Testis (tissue), 3 donors: ENCODE measurements around the gene PAPPA2. TPM values are rescaled to one million over a fixed set of nuclear protein-coding genes. Genes with fewer than 3 reads are reported as not detected.

ENCODE experiments used
- DNase-seq: peaks from one replicate; pipeline ENCODE4 v3.0.0-alpha.2; 2019
- H3K27ac ChIP-seq, 2 donors: fragments of 200-600 bp; sonication (generic); one replicate each; pipeline ENCODE4 v1.5.1; 2019
- H3K27me3 ChIP-seq: fragments of 200-600 bp; sonication (generic); one replicate; pipeline ENCODE4 v1.5.1; 2019
- H3K36me3 ChIP-seq: fragments of 200-600 bp; sonication (generic); one replicate; pipeline ENCODE4 v1.5.1; 2017; ENCODE audit warnings: low read depth; ENCODE audit errors: missing control alignments
- H3K4me1 ChIP-seq: fragments of 200-600 bp; sonication (generic); one replicate; pipeline ENCODE4 v1.5.1; 2019
- H3K4me3 ChIP-seq, 2 donors: fragments of 200-600 bp; sonication (generic); one replicate each; pipeline ENCODE4 v1.5.1; 2017 to 2019
- H3K9me3 ChIP-seq: fragments of 200-600 bp; sonication (generic); one replicate; pipeline ENCODE4 v1.5.1; 2017
- CTCF ChIP-seq, 3 experiments: fragments of 450-650 bp in 2 of 3; fragments of 200-600 bp in 1 of 3; sonication (generic) in 1 of 3; IDR thresholded peaks; one replicate each; pipeline ENCODE4 v1.5.1; 2016 to 2019; ENCODE audit warnings: antibody characterized with exemption in 3 of 3, mild to moderate bottlenecking in 2 of 3, moderate library complexity in 1 of 3
- POLR2A ChIP-seq: fragments of 450-650 bp; IDR thresholded peaks from one replicate; pipeline ENCODE4 v1.6.1; 2017; ENCODE audit warnings: antibody characterized with exemption, mild to moderate bottlenecking, moderate library complexity
- WGBS, 2 donors: methylation state at CpG; one replicate each; pipeline ENCODE4 v1.1.5; 2018; 5-methylcytosine and 5-hydroxymethylcytosine counted together
- intact Hi-C: fragments of 100-400 bp; cut with DNase I; formaldehyde crosslinking; loops from one replicate; pipeline ENCODE4 v1.15.1; 2023; ENCODE audit warnings: low total_unique reads
- polyA plus RNA-seq: library from polyadenylated mRNA; stranded (reverse); fragments of 350-450 nt; fragmentation: Illumina TruSeq; extraction: RNeasy Lipid Tissue Mini Kit (QIAGEN cat#74804); gene quantifications from one replicate; pipeline ENCODE4 v1.2.3, GENCODE V29; 2014; ENCODE audit warnings: low read depth, low replicate concordance; ENCODE audit not compliant: insufficient read depth
- total RNA-seq, 2 donors: library from RNA; depleted of rRNA; stranded (reverse); fragments of >200 nt; gene quantifications; one replicate each; pipeline ENCODE4 v1.2.3, GENCODE V29; 2016

The PAPPA2 gene
- total and polyA plus RNA-seq, 3 donors from 2014 or later: 0.80 to 2.2 (median 2.2) TPM

GRCh38 chr1:176785791-176786190 lies 322.8 kb downstream of the PAPPA2 start:
- Histone ChIP-seq H3K9me3 (no peaks in the 10 kb centered on the region), H3K36me3 (no peaks in the 10 kb centered on the region), H3K27me3 (no peaks in the 10 kb centered on the region), H3K4me1 (no peaks in the 10 kb centered on the region), H3K27ac (no peak overlapping the region), H3K4me3 (no peak overlapping the region)
- no peak for DNase-seq
- intact Hi-C loops: no loop called here
- 35 to 36% methylated on average over 5 of the region's 5 CpGs for WGBS, 2 donors
- TF ChIP-seq CTCF (IDR thresholded peaks at IDR 0.05): no peak
- TF ChIP-seq POLR2A: no peak

GRCh38 chr1:176786274-176786673 lies 323.3 kb downstream of the PAPPA2 start:
- H3K9me3 ChIP-seq: no peaks in the 10 kb centered on the region
- no peaks in the 10 kb centered on the region for H3K4me1 ChIP-seq
- H3K27me3 ChIP-seq: no peaks in the 10 kb centered on the region
- no peak for TF ChIP-seq POLR2A
- TF ChIP-seq CTCF (IDR thresholded peaks at IDR 0.05): no peak
- H3K36me3 ChIP-seq: no peaks in the 10 kb centered on the region
- intact Hi-C loops: no loop called here
- no peak overlapping the region for H3K4me3 ChIP-seq
- H3K27ac ChIP-seq: no peak overlapping the region
- no peak for DNase-seq
- 40 to 41% methylated on average over 4 of the region's 4 CpGs for WGBS, 2 donors

- intact Hi-C loops: no loop called here
- H3K4me1 ChIP-seq: no peaks in the 10 kb centered on the region
- no peak overlapping the region for H3K4me3 ChIP-seq
- DNase-seq: no peak
- H3K27me3 ChIP-seq: no peaks in the 10 kb centered on the region
- TF ChIP-seq CTCF (IDR thresholded peaks at IDR 0.05) (no peak), POLR2A (no peak)
- no peaks in the 10 kb centered on the region for H3K36me3 ChIP-seq
- 63 to 67% methylated on average over 1 of the region's 1 CpG for WGBS, 2 donors
- H3K9me3 ChIP-seq: no peaks in the 10 kb centered on the region
- H3K27ac ChIP-seq: no peak overlapping the region
These were observed 326.7 kb downstream of the PAPPA2 start for GRCh38 chr1:176789571-176790090.

GRCh38 chr1:176790786-176791185 lies 327.8 kb downstream of the PAPPA2 start:
- TF ChIP-seq CTCF (IDR thresholded peaks at IDR 0.05) (no peak), POLR2A (no peak)
- no peaks in the 10 kb centered on the region for H3K4me1 ChIP-seq
- no peak overlapping the region for H3K27ac ChIP-seq
- DNase-seq: no peak
- H3K9me3 ChIP-seq: no peaks in the 10 kb centered on the region
- H3K27me3 ChIP-seq: no peaks in the 10 kb centered on the region
- intact Hi-C loops: no loop called here
- 59 to 66% methylated on average over 3 of the region's 3 CpGs for WGBS, 2 donors
- H3K36me3 ChIP-seq: no peaks in the 10 kb centered on the region
- no peak overlapping the region for H3K4me3 ChIP-seq

- Histone ChIP-seq H3K36me3 (no peaks in the 10 kb centered on the region), H3K27ac (no peak overlapping the region), H3K4me1 (no peaks in the 10 kb centered on the region), H3K27me3 (no peaks in the 10 kb centered on the region), H3K4me3 (no peak overlapping the region), H3K9me3 (no peaks in the 10 kb centered on the region)
- intact Hi-C loops: no loop called here
- DNase-seq: no peak
- WGBS, 2 donors: 77 to 83% methylated on average over 3 of the region's 3 CpGs
- no peak for TF ChIP-seq POLR2A
These were observed 328.9 kb downstream of the PAPPA2 start for GRCh38 chr1:176791906-176792305.
